Measurements from ENCODE around the gene TRNAU1AP.
"Not testable (repeated sequence)": the region's sequence is repeated elsewhere in the genome, so short reads cannot be mapped to it uniquely, and the experiment has no call there.

TRNAU1AP gene

DNA sequence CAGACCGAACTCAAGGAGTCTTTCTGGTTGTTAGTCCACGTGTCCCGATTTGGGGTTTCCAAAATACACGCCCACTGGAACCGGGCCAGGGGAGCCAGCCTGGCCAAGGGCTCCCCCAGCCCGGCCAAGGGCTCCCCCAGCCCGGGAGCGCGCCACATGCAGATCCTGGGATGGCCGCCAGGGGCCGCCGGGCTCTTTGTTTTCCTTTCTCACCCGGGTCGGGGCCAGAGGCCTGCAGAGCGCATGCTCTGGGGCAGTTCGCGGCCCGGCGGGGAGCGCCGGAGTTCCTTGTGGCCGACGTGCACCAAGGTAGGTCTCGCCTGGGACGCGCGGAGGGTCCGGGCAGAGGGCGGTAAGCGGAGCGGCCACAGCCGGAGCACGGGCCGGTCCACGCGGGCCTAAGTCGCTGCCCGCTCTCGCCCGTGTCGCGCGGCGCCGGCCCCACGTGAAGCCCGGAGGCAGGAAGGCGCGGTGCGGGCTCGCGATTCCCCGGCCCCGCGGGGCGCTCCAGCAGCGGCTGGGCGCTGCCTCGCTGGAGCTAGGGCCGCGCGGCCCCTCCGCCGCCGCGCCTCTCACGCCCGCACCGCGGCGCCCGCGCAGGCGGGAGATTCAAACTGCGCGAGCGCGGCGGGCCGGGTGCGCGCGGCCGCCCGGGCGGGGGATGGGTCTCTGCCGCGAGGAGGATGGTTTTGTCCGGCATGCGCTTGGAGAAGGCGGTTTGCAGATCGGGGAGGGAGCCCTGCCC lies 34.7 kb upstream of the TRNAU1AP start:
- DNase-seq (ENCODE audit: low read depth in 1 of 2, low spot score in 1 of 2): peak; percentile 84 to 92
- Histone ChIP-seq H3K27ac (replicated peaks) (peak overlapping the region; percentile 91), H3K4me3 (replicated peaks; ENCODE audit: insufficient read depth, low read length) (peak overlapping the region; percentile 70), H3K27me3 (ENCODE audit: insufficient read depth, poor library complexity, severe bottlenecking) (no peaks in the 10 kb centered on the region)
- TF ChIP-seq GABPA (IDR thresholded peaks at IDR 0.05; ENCODE audit: low read depth) (no peak), SPI1 (IDR thresholded peaks at IDR 0.05; ENCODE audit: borderline replicate concordance, low read depth) (peak; percentile 4; the same call in 1 of the 2 replicates), POLR2AphosphoS5 (IDR thresholded peaks at IDR 0.05; ENCODE audit: low read depth) (peak; percentile 79)
- TF ChIP-seq, protein P1, sequence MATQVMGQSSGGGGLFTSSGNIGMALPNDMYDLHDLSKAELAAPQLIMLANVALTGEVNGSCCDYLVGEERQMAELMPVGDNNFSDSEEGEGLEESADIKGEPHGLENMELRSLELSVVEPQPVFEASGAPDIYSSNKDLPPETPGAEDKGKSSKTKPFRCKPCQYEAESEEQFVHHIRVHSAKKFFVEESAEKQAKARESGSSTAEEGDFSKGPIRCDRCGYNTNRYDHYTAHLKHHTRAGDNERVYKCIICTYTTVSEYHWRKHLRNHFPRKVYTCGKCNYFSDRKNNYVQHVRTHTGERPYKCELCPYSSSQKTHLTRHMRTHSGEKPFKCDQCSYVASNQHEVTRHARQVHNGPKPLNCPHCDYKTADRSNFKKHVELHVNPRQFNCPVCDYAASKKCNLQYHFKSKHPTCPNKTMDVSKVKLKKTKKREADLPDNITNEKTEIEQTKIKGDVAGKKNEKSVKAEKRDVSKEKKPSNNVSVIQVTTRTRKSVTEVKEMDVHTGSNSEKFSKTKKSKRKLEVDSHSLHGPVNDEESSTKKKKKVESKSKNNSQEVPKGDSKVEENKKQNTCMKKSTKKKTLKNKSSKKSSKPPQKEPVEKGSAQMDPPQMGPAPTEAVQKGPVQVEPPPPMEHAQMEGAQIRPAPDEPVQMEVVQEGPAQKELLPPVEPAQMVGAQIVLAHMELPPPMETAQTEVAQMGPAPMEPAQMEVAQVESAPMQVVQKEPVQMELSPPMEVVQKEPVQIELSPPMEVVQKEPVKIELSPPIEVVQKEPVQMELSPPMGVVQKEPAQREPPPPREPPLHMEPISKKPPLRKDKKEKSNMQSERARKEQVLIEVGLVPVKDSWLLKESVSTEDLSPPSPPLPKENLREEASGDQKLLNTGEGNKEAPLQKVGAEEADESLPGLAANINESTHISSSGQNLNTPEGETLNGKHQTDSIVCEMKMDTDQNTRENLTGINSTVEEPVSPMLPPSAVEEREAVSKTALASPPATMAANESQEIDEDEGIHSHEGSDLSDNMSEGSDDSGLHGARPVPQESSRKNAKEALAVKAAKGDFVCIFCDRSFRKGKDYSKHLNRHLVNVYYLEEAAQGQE (IDR thresholded peaks at IDR 0.05; ENCODE audit: insufficient replicate concordance, low read depth): peak; percentile 36
- TF ChIP-seq, protein P2, sequence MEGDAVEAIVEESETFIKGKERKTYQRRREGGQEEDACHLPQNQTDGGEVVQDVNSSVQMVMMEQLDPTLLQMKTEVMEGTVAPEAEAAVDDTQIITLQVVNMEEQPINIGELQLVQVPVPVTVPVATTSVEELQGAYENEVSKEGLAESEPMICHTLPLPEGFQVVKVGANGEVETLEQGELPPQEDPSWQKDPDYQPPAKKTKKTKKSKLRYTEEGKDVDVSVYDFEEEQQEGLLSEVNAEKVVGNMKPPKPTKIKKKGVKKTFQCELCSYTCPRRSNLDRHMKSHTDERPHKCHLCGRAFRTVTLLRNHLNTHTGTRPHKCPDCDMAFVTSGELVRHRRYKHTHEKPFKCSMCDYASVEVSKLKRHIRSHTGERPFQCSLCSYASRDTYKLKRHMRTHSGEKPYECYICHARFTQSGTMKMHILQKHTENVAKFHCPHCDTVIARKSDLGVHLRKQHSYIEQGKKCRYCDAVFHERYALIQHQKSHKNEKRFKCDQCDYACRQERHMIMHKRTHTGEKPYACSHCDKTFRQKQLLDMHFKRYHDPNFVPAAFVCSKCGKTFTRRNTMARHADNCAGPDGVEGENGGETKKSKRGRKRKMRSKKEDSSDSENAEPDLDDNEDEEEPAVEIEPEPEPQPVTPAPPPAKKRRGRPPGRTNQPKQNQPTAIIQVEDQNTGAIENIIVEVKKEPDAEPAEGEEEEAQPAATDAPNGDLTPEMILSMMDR (IDR thresholded peaks at IDR 0.05; ENCODE audit: insufficient read depth, low read length): peak; percentile 61

DNA sequence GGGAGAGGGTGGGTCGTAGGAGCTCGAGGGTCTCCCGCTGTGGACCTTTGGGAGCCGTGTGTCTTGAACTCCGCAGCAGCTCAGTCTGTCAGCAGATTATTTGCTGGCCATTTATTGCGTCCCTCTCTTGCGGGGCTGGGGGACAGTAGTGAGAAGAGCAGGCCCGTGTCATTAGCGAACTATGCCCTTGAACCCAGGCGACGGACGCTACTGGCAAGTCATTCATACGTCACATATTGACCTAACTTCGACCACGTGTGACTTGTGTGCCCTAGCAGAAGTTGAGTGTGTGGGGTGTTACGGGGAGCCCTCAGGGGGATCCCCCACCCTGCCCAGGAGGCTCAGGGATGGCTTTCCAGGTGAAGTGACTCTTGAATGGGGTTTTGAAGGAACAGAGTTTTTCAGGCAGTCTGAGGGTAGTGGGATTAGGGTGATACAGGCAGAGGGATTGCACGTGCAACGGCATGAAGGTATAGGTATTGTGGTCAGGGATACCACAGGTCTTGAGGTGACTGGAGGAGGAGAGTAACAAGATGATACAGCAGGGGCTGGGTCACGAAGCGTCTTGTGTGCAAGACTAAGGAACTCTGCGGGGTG lies 34.0 kb upstream of the TRNAU1AP start:
- TF ChIP-seq SPI1 (IDR thresholded peaks at IDR 0.05; ENCODE audit: borderline replicate concordance, low read depth): no peak
- peak; percentile 51; the same call in 1 of the 2 replicates for TF ChIP-seq POLR2AphosphoS5 (IDR thresholded peaks at IDR 0.05; ENCODE audit: low read depth)
- peak; percentile 60 to 72 for DNase-seq (ENCODE audit: low read depth in 1 of 2, low spot score in 1 of 2)
- peak overlapping the region; percentile 91 for H3K27ac ChIP-seq (replicated peaks)
- no peaks in the 10 kb centered on the region for H3K27me3 ChIP-seq (ENCODE audit: insufficient read depth, poor library complexity, severe bottlenecking)
- peak overlapping the region; percentile 70 for H3K4me3 ChIP-seq (replicated peaks; ENCODE audit: insufficient read depth, low read length)

DNA sequence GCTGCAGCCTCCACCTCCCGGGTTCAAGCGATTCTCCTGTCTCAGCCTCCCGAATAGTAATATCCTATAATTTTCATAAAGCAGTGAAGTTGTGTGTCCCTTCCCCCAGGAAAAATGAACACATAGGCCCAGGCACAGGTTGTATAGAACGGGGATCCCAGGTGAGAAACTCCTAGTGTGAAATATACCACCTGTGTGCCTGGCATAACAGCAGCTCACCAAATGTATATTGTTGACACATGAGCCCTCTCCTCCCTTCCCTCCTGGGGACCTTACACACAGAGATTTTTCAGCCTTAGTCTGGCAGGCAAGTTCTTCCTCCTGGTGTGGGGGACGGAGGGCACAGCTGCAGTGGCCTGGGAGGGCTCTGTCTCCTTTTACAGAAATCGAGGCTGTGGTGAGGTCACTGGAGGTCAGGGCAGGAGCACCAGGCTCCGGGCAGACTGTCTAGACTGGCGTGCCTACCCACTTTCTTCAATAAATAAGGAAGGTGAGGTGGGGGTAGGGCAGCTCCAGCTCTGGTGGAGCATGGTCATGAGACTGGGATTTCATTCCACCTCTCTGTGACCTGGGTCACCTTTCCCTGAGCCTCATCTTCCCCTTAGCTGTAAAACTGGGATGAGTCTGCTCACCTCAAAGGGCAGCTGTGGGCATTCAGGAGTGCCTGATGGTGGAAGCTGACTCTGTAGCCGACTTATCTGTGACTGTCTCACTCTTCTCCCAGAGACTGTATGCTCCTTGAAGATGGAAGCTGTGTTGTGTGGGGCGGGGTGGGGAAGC lies 32.7 kb upstream of the TRNAU1AP start:
- peak in 1 of 2 experiments; percentile 28 for DNase-seq (ENCODE audit: low read depth in 1 of 2, low spot score in 1 of 2)
- H3K4me3 ChIP-seq (replicated peaks; ENCODE audit: insufficient read depth, low read length): no peak overlapping the region
- TF ChIP-seq GABPA (IDR thresholded peaks at IDR 0.05; ENCODE audit: low read depth) (no peak), POLR2AphosphoS5 (IDR thresholded peaks at IDR 0.05; ENCODE audit: low read depth) (peak; percentile 38; the same call in 1 of the 2 replicates), SPI1 (IDR thresholded peaks at IDR 0.05; ENCODE audit: borderline replicate concordance, low read depth) (no peak)
- TF ChIP-seq, protein P1 (IDR thresholded peaks at IDR 0.05; ENCODE audit: insufficient replicate concordance, low read depth): no peak
- H3K27ac ChIP-seq (replicated peaks): no peak overlapping the region
- H3K27me3 ChIP-seq (ENCODE audit: insufficient read depth, poor library complexity, severe bottlenecking): no peaks in the 10 kb centered on the region

DNA sequence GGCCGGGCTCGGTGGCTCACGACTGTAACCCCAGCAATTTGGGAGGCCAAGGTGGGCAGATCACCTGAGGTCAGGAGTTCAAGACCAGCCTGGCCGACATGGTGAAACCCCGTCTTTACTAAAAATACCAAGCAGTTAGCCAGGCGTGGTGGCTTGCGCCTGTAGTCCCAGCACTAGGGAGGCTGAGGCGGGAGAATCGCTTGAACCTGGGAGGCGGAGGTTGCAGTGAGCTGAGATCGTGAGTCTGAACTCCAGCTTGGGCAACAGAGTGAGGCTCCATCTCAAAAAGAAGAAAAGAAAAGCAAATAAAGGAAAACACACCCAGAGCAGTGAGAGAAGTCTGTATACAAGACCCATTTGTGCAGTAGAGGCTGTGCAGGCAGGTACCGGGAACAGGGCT lies 32.1 kb upstream of the TRNAU1AP start:
- not testable (repeated sequence) for DNase-seq (ENCODE audit: low read depth in 1 of 2, low spot score in 1 of 2); H3K4me3 ChIP-seq (replicated peaks; ENCODE audit: insufficient read depth, low read length); H3K27ac ChIP-seq (replicated peaks)

More for the DNA sequence above, 32.1 kb upstream of the TRNAU1AP start:
- not testable (repeated sequence) for H3K27me3 ChIP-seq (ENCODE audit: insufficient read depth, poor library complexity, severe bottlenecking)

Measured in HL-60 (cell line).